HG02763 (cell line): Measurements from ENCODE around the gene DPYD.

Experiments used
- ATAC-seq: cut with Tn5 transposase; IDR thresholded peaks from one replicate; pipeline ENCODE4 v1.9.1; 2021; ENCODE audit warnings: mild to moderate bottlenecking, moderate library complexity; ENCODE audit not compliant: unreplicated experiment

DPYD gene

GRCh38 chr1:97630948-97631347 lies 289.9 kb downstream of the DPYD start:
- no peak for ATAC-seq

DNA sequence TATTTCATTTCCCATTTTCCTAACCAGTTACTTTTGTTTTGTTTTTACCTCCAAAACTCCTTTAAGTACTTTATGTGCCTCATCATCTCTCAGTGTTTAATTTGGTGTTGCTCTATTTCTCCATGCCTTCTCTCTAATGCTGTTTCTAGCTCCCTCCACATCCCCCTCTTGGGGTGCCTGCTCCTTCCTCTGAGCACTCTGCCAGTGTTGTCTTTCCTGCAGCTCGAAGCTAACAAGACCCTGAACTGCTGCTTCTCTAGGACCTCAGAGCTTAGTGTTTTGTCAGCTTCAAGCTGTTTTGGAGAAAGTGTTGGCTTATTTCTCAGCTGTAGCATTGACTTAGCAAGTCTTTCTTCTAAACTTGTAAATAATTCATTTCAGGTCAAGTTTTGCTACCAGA lies 290.6 kb downstream of the DPYD start:
- ATAC-seq: no peak

- no peak for ATAC-seq
These were observed 297.6 kb downstream of the DPYD start for GRCh38 chr1:97623220-97623619.

GRCh38 chr1:97621955-97622354 lies 298.9 kb downstream of the DPYD start:
- no peak for ATAC-seq

DNA sequence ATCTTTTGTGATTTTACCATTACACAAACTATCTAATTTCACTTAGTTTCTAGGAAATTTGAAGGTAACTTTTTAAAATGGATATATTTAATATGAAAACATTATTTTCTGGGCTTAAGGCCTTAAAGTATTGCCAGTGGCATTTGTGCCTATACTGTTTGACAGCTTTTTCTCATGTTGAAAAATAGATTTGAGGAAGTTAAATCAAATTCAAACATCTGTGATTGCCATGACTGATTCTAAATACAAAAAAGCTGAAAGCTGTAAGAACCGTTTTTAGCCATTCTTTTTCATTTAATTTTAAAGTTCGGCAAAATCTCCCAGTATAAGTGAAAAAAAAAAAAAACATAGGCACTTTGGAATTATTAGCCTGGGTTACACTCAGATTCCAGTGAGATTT lies 301.1 kb downstream of the DPYD start:
- ATAC-seq: no peak

DNA sequence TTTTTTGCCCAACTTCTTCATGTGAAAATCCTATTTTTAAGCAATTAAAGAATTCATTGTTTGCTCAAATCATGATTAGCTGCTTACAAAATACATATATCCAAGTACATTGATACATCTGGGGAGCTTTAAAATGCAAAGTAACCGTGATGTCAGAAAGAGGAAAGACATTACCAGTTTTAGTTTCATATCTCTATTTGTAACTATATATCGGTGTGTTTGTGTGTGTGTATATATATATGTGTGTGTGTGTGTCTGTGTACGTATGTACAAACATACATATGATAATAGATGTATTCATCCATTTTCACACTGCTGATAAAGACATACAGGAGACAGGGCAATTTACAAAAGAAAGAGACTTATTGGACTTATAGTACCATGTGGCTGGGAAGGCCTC lies 310.1 kb downstream of the DPYD start:
- ATAC-seq: peak; percentile 52

DNA sequence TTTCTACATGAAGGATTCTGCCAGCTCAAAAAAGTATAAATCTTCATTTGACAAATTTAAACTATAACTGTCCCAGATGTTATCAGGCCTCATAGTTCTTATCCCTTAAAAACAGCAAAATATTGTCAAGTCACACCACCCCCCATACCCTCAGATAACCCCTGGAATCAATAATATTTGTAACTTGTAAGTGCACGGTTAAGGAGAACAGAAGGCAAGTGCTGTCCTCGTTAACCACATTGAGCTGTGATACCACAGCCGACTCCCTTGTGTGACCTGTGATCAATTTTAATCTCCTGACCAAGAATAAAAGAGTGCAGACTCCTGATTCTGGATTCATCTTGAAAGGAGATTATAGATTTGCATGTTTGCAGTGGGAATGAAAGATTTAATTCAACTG lies 310.7 kb downstream of the DPYD start:
- no peak for ATAC-seq

DNA sequence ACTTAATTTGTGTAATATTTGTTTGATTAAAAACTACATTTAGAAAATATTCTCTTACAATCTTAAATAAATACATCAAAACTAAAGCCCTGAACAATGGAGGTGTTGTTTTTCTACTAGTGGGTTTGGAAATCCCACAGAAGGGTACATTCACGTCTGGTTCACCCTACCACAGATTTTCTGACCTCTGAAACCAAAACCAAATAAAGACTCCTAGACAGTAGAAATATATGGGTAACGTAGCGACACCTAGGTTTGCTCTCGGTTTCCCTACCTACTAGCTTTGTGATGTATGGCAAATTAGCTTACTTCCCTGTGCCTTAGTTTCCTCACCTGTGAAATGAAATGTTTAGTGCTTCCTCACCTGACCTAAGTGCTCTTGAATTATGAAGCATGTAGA lies 312.6 kb downstream of the DPYD start:
- ATAC-seq: no peak

- no peak for ATAC-seq
These were observed 317.1 kb downstream of the DPYD start for GRCh38 chr1:97603776-97604175.

- ATAC-seq: no peak
These were observed 317.6 kb downstream of the DPYD start for GRCh38 chr1:97603218-97603617.

- no peak for ATAC-seq
These were observed 321.4 kb downstream of the DPYD start for GRCh38 chr1:97599447-97599846.

- no peak for ATAC-seq
These were observed 327.6 kb downstream of the DPYD start for GRCh38 chr1:97593192-97593591.

- no peak for ATAC-seq
These were observed 332.1 kb downstream of the DPYD start for GRCh38 chr1:97588772-97589171.

GRCh38 chr1:97581614-97582051 lies 339.2 kb downstream of the DPYD start:
- ATAC-seq: no peak

GRCh38 chr1:97577613-97578012 lies 343.2 kb downstream of the DPYD start:
- no peak for ATAC-seq

DNA sequence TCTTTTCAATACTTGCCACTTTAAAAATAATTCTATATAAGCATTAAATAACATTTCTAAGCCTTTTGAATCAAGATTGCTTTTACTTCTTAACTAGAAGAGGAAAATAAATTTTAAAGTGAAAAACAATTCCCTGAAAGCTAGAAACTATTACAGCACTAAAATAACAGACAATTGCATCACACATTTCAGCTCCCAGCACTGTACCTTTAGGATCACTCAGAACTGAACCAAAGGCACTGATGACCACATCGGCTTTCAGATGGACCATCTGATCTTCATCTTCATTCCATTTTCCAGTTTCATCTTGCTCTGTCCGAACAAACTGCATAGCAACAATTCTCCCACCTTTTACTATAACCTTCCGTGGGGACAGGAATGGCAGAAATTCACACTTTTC lies 347.3 kb downstream of the DPYD start:
- ATAC-seq: no peak

- no peak for ATAC-seq
These were observed 348.3 kb downstream of the DPYD start for GRCh38 chr1:97572561-97572960.

- no peak for ATAC-seq
These were observed 349.1 kb downstream of the DPYD start for GRCh38 chr1:97571760-97572159.

GRCh38 chr1:97570691-97571090 lies 350.1 kb downstream of the DPYD start:
- no peak for ATAC-seq

GRCh38 chr1:97567000-97567749 lies 353.7 kb downstream of the DPYD start:
- ATAC-seq: no peak

GRCh38 chr1:97565886-97566285 lies 354.9 kb downstream of the DPYD start:
- no peak for ATAC-seq

GRCh38 chr1:97563926-97564325 lies 356.9 kb downstream of the DPYD start:
- ATAC-seq: no peak

DNA sequence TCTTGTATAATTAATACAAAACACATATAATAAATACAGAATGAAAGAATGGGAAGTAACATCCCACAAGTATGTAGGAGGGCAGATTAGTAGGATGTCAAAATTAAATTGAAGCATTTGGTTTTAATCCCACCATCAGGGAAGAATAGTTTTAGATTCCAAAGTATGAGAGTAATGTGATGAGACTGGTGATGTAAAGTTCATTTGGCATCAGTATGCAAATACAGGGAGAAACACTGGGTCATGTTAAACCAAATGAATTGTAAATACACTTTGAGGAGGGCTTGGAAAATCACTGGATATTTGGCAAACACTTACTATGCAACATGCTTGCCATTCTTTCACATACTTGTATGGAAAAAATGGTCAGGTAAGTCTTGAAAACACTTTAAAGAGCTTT lies 358.8 kb downstream of the DPYD start:
- ATAC-seq: no peak
